Smooth muscle cell (in vitro differentiated cells): ENCODE data around the gene BRSK1. TPM values are rescaled to one million over a fixed set of nuclear protein-coding genes. Genes with fewer than 3 reads are reported as not detected.

Experiments used
- DNase-seq: peaks from one replicate; lab custom pipeline; 2025; ENCODE audit not compliant: unreplicated experiment; lab: John Stamatoyannopoulos, UW
- H2AFZ ChIP-seq: fragments of 200-600 bp; sonication (generic); 2 replicates; pipeline ENCODE4 v1.6.0; 2016; ENCODE audit warnings: antibody characterized with exemption, low read depth, mild to moderate bottlenecking
- H3F3A ChIP-seq: fragments of 200-600 bp; sonication (generic); 2 replicates; pipeline ENCODE4 v1.6.0; 2017; ENCODE audit warnings: antibody characterized with exemption, low read depth
- H3K27ac ChIP-seq: fragments of 200-600 bp; sonication (generic); 2 replicates; pipeline ENCODE4 v1.5.1; 2016; ENCODE audit warnings: low read depth, mild to moderate bottlenecking
- H3K27me3 ChIP-seq: fragments of 200-600 bp; sonication (generic); 2 replicates; pipeline ENCODE4 v1.6.1; 2016; ENCODE audit warnings: low read depth, mild to moderate bottlenecking
- H3K36me3 ChIP-seq: fragments of 200-600 bp; sonication (generic); 2 replicates; pipeline ENCODE4 v1.5.1; 2016; ENCODE audit warnings: low read depth
- H3K4me1 ChIP-seq: fragments of 200-600 bp; sonication (generic); 2 replicates; pipeline ENCODE4 v1.5.1; 2016; ENCODE audit warnings: low read depth
- H3K4me2 ChIP-seq: fragments of 200-600 bp; sonication (generic); 2 replicates; pipeline ENCODE4 v1.6.0; 2016; ENCODE audit warnings: mild to moderate bottlenecking
- H3K4me3 ChIP-seq: fragments of 200-600 bp; sonication (generic); 2 replicates; pipeline ENCODE4 v1.5.1; 2016; ENCODE audit warnings: mild to moderate bottlenecking
- H3K79me2 ChIP-seq: fragments of 200-600 bp; sonication (generic); 2 replicates; pipeline ENCODE4 v1.6.0; 2016; ENCODE audit warnings: low read depth, mild to moderate bottlenecking
- H3K9ac ChIP-seq: fragments of 200-600 bp; sonication (generic); 2 replicates; pipeline ENCODE4 v1.6.0; 2016; ENCODE audit warnings: low read depth
- H3K9me3 ChIP-seq: fragments of 200-600 bp; sonication (generic); replicated peaks from 2 replicates; pipeline ENCODE4 v1.5.1; 2016; ENCODE audit warnings: low read depth
- H4K20me1 ChIP-seq: fragments of 200-600 bp; sonication (generic); 2 replicates; pipeline ENCODE4 v1.6.0; 2016; ENCODE audit warnings: low read depth
- WGBS: methylation state at CpG from one replicate; pipeline ENCODE4 v1.1.7; 2016; ENCODE audit warnings: low lambda C conversion rate; 5-methylcytosine and 5-hydroxymethylcytosine counted together
- polyA plus RNA-seq: library from polyadenylated mRNA; unstranded; fragments of >200 nt; fragmentation: Nextera tagmentation; extraction: Ambion mirVana; gene quantifications from 2 replicates; pipeline ENCODE4 v1.2.1, GENCODE V29; 2016
- total RNA-seq: library from RNA; depleted of rRNA; stranded (reverse); fragments of >200 nt; gene quantifications from 2 replicates; pipeline ENCODE4 v1.2.3, GENCODE V29; 2014
- TF ChIP-seq, protein P1 (sequence below): fragments of 200-600 bp; sonication (generic); IDR thresholded peaks from 2 replicates; pipeline ENCODE4 v1.5.1; 2017; ENCODE audit warnings: borderline replicate concordance, mild to moderate bottlenecking, antibody characterized with exemption; ENCODE audit not compliant: insufficient read depth, poor library complexity, severe bottlenecking

Gene BRSK1
- total and polyA plus RNA-seq, 2 experiments from 2014 or later: 3.0 to 5.0 TPM

DNA sequence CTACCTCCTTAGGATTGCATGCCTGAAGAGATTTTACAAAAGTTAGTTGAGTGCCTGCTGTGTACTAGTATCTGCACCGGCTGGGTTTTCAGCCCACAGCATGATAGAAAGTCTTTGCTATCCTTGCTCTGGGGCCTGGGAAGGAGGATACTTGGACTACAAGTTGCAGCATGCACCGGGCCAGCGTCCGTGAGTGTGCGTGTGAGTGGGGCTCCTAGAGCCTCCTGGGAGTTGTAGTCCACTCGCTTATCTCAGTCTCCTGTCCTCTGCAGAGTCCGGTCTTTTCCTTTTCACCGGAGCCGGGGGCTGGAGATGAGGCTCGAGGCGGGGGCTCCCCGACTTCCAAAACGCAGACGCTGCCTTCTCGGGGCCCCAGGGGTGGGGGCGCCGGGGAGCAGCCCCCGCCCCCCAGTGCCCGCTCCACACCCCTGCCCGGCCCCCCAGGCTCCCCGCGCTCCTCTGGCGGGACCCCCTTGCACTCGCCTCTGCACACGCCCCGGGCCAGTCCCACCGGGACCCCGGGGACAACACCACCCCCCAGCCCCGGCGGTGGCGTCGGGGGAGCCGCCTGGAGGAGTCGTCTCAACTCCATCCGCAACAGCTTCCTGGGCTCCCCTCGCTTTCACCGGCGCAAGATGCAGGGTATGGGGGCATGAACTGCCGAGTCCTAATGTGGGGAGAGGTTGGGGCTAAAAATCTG lies 20.6 kb downstream of the BRSK1 start:
- Histone ChIP-seq H3K36me3 (no peaks in the 10 kb centered on the region), H3K4me3 (no peak overlapping the region), H3K9ac (no peak overlapping the region), H2AFZ (no peak overlapping the region), H3K27me3 (no peaks in the 10 kb centered on the region), H3K4me2 (no peak overlapping the region), H3K9me3 (no peaks in the 10 kb centered on the region), H3F3A (no peaks in the 10 kb centered on the region), H3K27ac (no peak overlapping the region), H3K79me2 (no peaks in the 10 kb centered on the region), H3K4me1 (peaks cover 9% of the 10 kb centered on the region), H4K20me1 (no peaks in the 10 kb centered on the region)
- 96% methylated on average over 21 of the region's 39 CpGs for WGBS
- DNase-seq: no peak
- TF ChIP-seq, protein P1, sequence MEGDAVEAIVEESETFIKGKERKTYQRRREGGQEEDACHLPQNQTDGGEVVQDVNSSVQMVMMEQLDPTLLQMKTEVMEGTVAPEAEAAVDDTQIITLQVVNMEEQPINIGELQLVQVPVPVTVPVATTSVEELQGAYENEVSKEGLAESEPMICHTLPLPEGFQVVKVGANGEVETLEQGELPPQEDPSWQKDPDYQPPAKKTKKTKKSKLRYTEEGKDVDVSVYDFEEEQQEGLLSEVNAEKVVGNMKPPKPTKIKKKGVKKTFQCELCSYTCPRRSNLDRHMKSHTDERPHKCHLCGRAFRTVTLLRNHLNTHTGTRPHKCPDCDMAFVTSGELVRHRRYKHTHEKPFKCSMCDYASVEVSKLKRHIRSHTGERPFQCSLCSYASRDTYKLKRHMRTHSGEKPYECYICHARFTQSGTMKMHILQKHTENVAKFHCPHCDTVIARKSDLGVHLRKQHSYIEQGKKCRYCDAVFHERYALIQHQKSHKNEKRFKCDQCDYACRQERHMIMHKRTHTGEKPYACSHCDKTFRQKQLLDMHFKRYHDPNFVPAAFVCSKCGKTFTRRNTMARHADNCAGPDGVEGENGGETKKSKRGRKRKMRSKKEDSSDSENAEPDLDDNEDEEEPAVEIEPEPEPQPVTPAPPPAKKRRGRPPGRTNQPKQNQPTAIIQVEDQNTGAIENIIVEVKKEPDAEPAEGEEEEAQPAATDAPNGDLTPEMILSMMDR: no peak

DNA sequence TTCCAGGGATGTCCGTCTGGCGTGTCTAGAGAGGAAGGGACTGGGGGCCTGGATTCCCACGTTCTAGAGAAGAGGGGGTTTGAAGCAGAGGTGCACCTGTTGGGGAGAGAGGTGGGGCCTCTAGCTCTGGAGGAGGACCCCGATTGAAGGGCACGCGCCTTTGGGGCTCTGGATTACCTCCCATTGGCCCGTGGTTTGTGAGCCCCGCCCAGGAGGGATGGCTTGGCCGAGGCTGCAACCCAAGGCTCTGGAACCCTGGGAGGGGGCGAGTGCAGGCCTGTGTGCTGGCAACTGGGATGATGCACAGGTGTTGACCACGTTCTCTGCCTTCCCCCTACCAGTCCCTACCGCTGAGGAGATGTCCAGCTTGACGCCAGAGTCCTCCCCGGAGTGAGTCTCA lies 21.2 kb downstream of the BRSK1 start:
- Histone ChIP-seq H3K36me3 (no peaks in the 10 kb centered on the region), H3F3A (no peaks in the 10 kb centered on the region), H3K4me2 (no peak overlapping the region), H3K79me2 (no peaks in the 10 kb centered on the region), H3K9me3 (no peaks in the 10 kb centered on the region), H3K4me1 (peaks cover 9% of the 10 kb centered on the region), H2AFZ (no peak overlapping the region), H4K20me1 (no peaks in the 10 kb centered on the region), H3K9ac (no peak overlapping the region), H3K4me3 (no peak overlapping the region), H3K27me3 (no peaks in the 10 kb centered on the region), H3K27ac (no peak overlapping the region)
- WGBS: 93% methylated on average over 14 of the region's 14 CpGs
- no peak for DNase-seq
- TF ChIP-seq, protein P1: no peak

DNA sequence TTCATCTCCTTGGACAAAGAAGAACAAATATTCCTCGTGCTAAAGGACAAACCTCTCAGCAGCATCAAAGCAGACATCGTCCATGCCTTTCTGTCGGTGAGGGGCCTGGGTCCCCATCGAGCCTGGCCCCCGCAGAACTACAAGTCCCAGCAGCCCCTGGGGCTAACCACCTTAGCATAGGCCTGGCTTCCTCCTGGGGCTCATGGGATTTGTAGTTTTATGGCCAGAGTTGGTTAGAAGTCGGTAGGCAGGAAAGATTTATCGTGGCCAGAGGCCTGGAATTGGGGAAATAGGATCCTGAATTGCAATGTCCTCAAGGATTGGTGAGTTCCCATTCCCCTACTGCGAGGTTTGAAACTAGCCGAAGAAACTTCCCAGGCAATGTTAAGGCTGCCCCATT lies 21.7 kb downstream of the BRSK1 start:
- H3K27ac ChIP-seq: no peak overlapping the region
- no peaks in the 10 kb centered on the region for H4K20me1 ChIP-seq
- no peaks in the 10 kb centered on the region for H3K27me3 ChIP-seq
- no peak overlapping the region for H3K4me2 ChIP-seq
- H3F3A ChIP-seq: no peaks in the 10 kb centered on the region
- H3K36me3 ChIP-seq: no peaks in the 10 kb centered on the region
- no peak for DNase-seq
- H3K4me3 ChIP-seq: no peak overlapping the region
- H3K9ac ChIP-seq: no peak overlapping the region
- H3K4me1 ChIP-seq: peaks cover 9% of the 10 kb centered on the region
- no peaks in the 10 kb centered on the region for H3K79me2 ChIP-seq
- no peak overlapping the region for H2AFZ ChIP-seq
- 93% methylated on average over 9 of the region's 9 CpGs for WGBS
- TF ChIP-seq, protein P1: no peak
- no peaks in the 10 kb centered on the region for H3K9me3 ChIP-seq

DNA sequence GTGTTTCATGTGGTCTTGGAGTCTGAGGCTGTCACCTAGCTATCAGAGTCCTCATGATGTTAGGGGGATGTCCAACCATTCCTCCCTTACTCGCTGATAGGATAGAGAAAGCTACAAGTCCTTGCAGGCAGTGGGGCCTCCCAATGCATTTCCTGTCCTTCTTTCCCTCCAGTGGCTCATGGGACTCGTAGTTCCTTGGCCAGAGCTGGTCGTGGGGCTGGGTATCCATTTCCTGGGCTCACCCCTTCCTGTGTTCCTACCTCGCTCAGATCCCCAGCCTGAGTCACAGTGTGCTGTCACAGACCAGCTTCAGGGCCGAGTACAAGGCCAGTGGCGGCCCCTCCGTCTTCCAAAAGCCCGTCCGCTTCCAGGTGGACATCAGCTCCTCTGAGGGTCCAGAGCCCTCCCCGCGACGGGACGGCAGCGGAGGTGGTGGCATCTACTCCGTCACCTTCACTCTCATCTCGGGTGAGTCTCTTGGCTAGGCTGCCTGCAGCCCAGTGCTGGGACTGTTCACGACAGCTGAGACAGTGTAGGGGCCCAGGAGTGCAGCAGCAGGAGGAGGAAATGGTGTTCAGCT lies 22.3 kb downstream of the BRSK1 start:
- TF ChIP-seq, protein P1: no peak
- DNase-seq: no peak
- Histone ChIP-seq H3F3A (no peaks in the 10 kb centered on the region), H3K4me2 (no peak overlapping the region), H4K20me1 (no peaks in the 10 kb centered on the region), H3K9ac (no peak overlapping the region), H3K27me3 (no peaks in the 10 kb centered on the region), H3K4me3 (no peak overlapping the region), H3K36me3 (no peaks in the 10 kb centered on the region), H3K9me3 (no peaks in the 10 kb centered on the region), H3K79me2 (no peaks in the 10 kb centered on the region), H3K27ac (no peak overlapping the region), H2AFZ (no peak overlapping the region), H3K4me1 (peaks cover 6% of the 10 kb centered on the region)
- WGBS: 95% methylated on average over 17 of the region's 17 CpGs
